ENCODE data around the gene PADI2.

Gene PADI2

DNA sequence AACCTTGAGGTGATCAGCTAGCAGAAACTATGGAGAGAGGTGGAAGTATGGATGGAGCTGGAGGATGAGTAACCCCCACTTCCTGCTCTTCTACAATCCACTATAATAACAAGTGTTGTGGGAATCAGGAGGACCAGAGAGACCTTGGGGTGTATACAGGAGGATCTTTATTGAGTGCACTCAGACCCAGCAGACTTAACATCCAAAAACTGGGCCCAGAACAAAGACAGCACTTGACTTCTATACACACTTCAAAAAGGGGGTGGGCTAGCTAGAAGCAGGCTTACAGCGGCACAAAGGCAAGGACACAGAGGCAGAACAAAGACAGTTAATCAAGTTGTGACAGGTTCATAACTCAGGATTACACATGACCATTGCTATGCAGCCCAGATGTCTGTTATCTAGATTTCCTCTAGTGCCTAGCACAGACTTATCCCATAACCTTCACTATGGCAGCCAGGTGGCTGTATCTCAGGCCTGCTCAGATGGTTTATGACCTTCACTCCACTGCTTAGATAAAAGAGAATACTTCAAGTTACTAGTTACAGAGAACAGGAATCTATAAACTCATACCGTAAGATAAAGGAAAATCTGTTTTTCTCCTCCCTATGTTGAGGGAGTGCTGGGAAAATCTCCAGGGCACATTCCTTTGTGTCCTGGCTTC, 36.1 kb upstream of the PADI2 start:
- H3K36me3 ChIP-seq (ENCODE audit: insufficient read depth, low read length) = no peaks in the 10 kb centered on the region
- no peaks in the 10 kb centered on the region for H3K4me1 ChIP-seq (ENCODE audit: insufficient read depth, low read length)
- H3K9me3 ChIP-seq (ENCODE audit: control insufficient read depth, insufficient read depth, low read length) = peaks cover 16% of the 10 kb centered on the region
- no peak overlapping the region for H3K9ac ChIP-seq (ENCODE audit: low read depth, low read length)

DNA sequence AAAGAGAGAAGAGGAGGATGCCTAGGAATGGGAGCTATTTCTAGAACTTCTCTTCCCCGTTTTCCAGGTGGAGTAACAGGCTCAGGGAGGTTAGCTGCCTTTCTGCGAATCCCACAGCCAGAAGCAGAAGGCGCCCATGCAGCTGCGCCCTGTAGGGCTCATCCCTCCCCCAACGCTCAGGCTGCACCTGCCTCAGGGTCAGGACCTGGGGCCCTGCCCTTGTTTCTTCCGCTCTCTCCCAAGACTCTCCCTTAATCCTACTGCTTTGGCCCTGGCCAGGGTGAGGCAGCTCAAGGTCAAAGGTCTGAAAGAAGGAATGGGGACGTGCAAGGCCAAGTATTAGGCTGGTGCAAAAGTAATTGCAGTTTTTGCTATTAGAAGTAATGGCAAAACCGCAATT, 30.5 kb upstream of the PADI2 start:
- Histone ChIP-seq H3K9me3 (ENCODE audit: control insufficient read depth, insufficient read depth, low read length) (peaks cover 9% of the 10 kb centered on the region; the same call in 1 of the 2 replicates), H3K9ac (ENCODE audit: low read depth, low read length) (no peak overlapping the region), H3K36me3 (ENCODE audit: insufficient read depth, low read length) (no peaks in the 10 kb centered on the region), H3K4me1 (ENCODE audit: insufficient read depth, low read length) (no peaks in the 10 kb centered on the region)

DNA sequence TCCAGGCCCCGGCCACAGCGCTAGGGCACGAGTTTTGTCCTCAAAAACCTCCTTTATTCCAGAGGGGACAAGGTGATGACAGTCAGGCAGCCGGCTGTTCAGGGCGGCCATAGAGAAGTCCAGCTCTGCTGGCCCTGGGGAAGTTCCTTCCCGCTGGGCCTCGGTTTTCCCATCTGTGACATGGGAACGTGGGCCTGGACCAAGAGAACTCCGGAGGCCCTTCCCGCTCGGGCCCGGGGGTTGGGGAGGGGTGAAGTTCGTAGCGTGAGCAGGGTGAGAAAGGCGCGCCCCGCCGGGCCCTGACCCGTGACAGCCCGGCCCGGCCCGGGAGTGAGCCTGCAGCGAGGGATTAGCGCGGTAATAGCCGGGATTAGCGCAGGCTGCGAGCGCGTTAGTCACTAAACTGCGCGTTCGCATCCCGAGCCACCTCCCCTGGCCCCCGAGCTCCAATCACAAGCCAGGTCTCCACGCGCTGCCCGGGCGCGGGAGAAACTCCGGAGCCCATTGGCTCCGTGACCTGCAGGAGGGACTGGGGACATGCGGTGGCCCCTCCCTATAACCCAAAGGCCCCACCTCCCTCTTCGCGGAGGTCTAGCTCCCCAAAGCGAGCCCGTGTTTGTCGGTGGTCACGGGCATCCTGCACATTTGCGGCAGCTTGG, 29.8 kb upstream of the PADI2 start:
- Histone ChIP-seq H3K9ac (ENCODE audit: low read depth, low read length) (no peak overlapping the region), H3K9me3 (ENCODE audit: control insufficient read depth, insufficient read depth, low read length) (peaks cover 6% of the 10 kb centered on the region; the same call in 1 of the 2 replicates), H3K4me1 (ENCODE audit: insufficient read depth, low read length) (no peaks in the 10 kb centered on the region), H3K36me3 (ENCODE audit: insufficient read depth, low read length) (no peaks in the 10 kb centered on the region)

DNA sequence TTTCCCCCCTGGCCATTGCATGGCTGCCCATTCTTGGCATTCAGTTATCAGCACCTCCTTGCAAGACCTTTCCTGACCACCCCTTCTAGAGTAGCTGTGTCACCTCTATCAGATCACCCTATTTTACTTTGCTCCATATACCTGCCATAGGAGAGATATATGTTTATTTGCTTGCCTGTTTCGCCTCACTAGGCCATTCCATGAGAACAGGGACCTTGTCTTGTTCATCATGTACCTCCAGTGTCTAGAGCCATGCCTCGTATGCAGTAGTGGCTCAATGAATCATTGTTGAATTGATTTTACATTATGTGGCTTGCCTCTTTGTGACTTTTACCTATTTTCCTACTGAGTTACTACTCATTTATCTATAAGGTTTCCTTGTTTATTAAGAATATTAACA, 26.4 kb upstream of the PADI2 start:
- no peaks in the 10 kb centered on the region for H3K4me1 ChIP-seq (ENCODE audit: insufficient read depth, low read length)
- no peaks in the 10 kb centered on the region for H3K9me3 ChIP-seq (ENCODE audit: control insufficient read depth, insufficient read depth, low read length)
- H3K36me3 ChIP-seq (ENCODE audit: insufficient read depth, low read length) = no peaks in the 10 kb centered on the region
- no peak overlapping the region for H3K9ac ChIP-seq (ENCODE audit: low read depth, low read length)

DNA sequence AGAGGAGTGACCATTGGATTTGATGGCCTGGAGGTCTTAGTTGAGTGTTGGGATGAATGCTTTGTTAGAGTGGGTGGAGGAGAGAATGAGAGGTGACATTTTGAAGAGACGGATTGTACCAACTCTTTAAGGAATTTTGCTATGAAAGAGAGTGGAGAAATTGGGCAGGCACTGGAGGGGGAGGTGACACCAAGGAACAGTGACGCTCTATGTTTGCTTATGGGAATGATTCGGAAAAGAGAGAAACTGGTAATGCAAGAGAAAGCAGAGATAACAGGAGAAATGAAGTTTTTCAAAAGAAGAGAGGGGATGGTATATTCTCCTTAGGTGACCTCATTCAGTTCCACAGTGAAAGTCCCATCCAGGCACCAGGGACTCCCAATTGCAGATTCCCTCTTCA, 24.5 kb upstream of the PADI2 start:
- Histone ChIP-seq H3K9ac (ENCODE audit: low read depth, low read length) (no peak overlapping the region), H3K9me3 (ENCODE audit: control insufficient read depth, insufficient read depth, low read length) (no peaks in the 10 kb centered on the region), H3K4me1 (ENCODE audit: insufficient read depth, low read length) (no peaks in the 10 kb centered on the region), H3K36me3 (ENCODE audit: insufficient read depth, low read length) (no peaks in the 10 kb centered on the region)

DNA sequence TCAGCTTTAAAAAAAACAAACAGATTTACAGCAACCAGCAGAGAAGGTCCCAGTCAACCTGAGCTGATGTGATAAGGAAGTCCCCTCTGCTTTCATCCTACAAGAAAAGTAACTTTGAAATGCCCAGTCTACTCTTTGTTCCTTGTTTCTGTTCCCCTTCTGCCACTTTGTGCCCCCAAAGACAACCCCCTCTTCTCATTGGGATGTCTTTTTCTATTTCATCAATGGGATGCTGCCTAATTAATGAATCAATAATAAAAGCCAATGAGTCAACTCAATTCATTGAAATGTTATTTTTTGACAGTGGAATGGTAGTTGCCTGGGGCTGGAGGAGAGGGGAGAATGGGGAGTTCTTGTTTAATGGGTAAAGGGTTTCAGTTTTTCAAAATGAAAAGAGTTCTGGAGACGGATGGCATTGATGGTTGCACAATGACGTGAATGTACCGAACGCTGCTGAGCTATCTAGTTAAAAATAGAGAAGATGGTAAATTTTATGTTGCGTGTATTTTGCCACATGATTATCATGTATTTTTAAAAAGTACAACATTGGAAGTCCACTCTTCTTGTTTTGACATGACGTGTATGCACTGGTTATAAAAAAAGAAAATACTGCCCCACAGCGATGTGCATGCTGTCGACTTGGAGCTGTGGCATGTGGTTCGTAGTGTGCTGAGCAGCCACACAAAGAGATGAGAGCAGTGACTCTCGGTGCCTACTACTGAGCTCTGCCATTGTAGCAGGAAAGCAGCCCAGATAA, 22.4 kb upstream of the PADI2 start:
- Histone ChIP-seq H3K4me1 (ENCODE audit: insufficient read depth, low read length) (no peaks in the 10 kb centered on the region), H3K9ac (ENCODE audit: low read depth, low read length) (no peak overlapping the region), H3K36me3 (ENCODE audit: insufficient read depth, low read length) (no peaks in the 10 kb centered on the region), H3K9me3 (ENCODE audit: control insufficient read depth, insufficient read depth, low read length) (no peaks in the 10 kb centered on the region)

DNA sequence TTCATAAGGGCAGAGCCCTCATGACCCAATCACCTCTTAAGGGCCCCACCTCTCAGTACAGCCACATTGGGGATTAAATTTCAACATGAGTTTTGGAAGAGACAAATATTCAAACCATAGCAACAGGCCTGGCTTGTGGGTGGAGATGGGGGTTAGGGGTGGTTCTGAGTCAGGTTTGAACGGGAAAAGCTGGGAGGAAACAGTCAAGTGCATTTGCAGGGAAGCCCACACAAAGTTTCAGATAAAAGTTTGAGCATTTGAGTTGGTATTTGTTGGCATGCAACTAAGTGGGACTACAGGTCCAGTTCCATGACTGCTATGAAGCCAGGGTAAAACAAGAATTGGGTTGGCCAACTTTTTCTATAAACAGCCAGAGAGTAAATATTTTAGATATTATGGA, 21.0 kb upstream of the PADI2 start:
- no peaks in the 10 kb centered on the region for H3K36me3 ChIP-seq (ENCODE audit: insufficient read depth, low read length)
- H3K9ac ChIP-seq (ENCODE audit: low read depth, low read length) = no peak overlapping the region
- H3K4me1 ChIP-seq (ENCODE audit: insufficient read depth, low read length) = no peaks in the 10 kb centered on the region
- H3K9me3 ChIP-seq (ENCODE audit: control insufficient read depth, insufficient read depth, low read length) = peaks cover 2% of the 10 kb centered on the region; the same call in 1 of the 2 replicates

DNA sequence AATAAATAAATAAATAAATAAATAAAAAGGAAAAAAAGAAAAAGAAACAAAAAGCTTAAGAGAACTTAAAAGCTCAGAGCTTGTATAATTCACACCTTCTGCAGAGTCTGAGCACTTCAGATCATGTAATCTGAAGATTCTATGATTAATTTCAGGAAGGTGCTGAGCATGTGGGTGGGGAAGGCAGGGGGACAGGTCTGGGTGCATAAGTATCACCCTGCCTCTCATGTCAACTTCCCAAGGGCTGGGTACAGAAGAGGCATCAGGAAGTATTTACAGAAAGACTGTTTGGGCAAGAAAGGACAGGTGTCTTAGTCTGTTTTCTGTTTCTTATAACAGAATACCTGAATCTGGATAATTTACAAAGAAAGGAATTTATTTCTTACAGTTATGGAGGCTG, 20.4 kb upstream of the PADI2 start:
- no peaks in the 10 kb centered on the region for H3K4me1 ChIP-seq (ENCODE audit: insufficient read depth, low read length)
- no peak overlapping the region for H3K9ac ChIP-seq (ENCODE audit: low read depth, low read length)

DNA sequence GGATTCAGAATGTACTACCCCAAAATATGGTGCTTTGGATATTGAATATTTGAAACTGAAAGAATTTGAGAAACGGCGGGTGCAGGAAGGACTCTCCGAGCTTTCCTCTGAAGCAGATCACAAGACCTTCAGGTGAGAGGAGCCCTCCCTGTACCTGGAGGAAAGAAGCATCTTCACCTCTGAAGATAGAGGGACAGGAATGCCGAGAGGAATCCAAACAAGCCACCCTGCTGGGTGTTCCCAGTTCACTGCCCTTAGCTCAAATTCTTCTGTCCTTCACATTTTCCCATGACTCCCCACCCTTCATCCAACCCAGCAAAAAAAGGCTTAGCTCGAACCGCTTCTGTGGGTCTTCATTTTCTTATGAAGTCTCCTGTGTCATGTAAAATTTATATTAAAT, 18.2 kb upstream of the PADI2 start:
- Histone ChIP-seq H3K36me3 (ENCODE audit: insufficient read depth, low read length) (no peaks in the 10 kb centered on the region), H3K9me3 (ENCODE audit: control insufficient read depth, insufficient read depth, low read length) (peaks cover 4% of the 10 kb centered on the region; the same call in 1 of the 2 replicates), H3K9ac (ENCODE audit: low read depth, low read length) (no peak overlapping the region), H3K4me1 (ENCODE audit: insufficient read depth, low read length) (no peaks in the 10 kb centered on the region)

More for the DNA sequence above, 20.4 kb upstream of the PADI2 start:
- peaks cover 4% of the 10 kb centered on the region; the same call in 1 of the 2 replicates for H3K9me3 ChIP-seq (ENCODE audit: control insufficient read depth, insufficient read depth, low read length)
- no peaks in the 10 kb centered on the region for H3K36me3 ChIP-seq (ENCODE audit: insufficient read depth, low read length)

DNA sequence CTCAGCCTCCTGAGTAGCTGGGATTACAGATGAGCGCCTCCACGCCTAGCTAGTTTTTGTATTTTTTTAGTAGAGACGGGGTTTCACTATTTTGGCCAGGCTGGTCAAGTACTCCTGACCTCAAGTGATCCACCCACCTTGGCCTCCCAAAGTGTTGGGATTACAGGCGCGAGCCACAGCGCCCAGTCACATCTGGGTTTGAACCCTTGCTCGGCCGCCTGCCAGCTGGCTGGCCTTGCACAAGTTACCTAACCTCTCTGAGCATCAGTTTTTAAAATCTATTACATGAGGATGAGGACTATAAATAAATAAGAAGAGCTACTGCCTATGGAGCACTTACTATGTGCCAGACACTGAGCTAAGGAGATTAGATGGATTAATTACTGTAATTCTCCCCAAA, 17.7 kb upstream of the PADI2 start:
- Histone ChIP-seq H3K9me3 (ENCODE audit: control insufficient read depth, insufficient read depth, low read length) (peaks cover 4% of the 10 kb centered on the region; the same call in 1 of the 2 replicates), H3K4me1 (ENCODE audit: insufficient read depth, low read length) (no peaks in the 10 kb centered on the region), H3K36me3 (ENCODE audit: insufficient read depth, low read length) (no peaks in the 10 kb centered on the region), H3K9ac (ENCODE audit: low read depth, low read length) (no peak overlapping the region)

DNA sequence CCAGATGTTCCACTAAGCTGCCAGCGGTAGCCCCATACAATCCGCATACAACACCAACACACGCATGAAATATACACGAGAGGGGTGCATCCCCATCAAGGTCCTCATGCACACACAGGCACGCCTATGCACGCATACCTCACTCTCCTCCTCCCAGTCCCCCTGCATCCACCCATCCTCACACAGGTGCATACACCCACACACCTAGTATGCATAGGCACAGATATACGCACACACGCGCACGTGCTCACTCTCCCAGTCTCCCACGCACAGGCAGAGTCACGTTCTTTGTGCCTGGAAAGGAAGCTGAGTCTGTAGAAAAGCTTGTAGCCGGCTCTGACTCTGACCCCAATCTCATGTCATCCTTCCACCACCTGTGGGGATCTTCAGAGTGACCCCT, 16.9 kb upstream of the PADI2 start:
- Histone ChIP-seq H3K9ac (ENCODE audit: low read depth, low read length) (no peak overlapping the region), H3K9me3 (ENCODE audit: control insufficient read depth, insufficient read depth, low read length) (peaks cover 4% of the 10 kb centered on the region; the same call in 1 of the 2 replicates), H3K4me1 (ENCODE audit: insufficient read depth, low read length) (peaks cover under 1% of the 10 kb centered on the region), H3K36me3 (ENCODE audit: insufficient read depth, low read length) (no peaks in the 10 kb centered on the region)

DNA sequence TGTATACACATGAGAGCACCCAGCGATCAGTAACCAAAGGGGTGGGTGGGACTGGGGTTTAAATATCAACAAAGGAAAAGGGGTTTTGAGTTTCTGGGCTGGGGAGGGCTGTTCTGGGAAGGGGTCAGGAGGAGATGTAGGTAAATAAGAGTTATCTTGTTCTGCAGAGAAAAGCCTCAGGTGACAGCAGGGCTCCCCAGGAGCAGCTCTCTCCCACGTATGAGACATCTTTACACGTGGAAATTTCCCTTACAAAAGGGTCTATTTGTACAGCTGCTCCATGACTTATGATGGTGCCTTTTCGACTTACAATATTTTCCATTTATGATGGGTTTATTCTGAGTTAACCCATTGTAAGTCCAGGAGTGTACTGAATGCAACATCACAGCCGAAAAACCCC, 16.3 kb upstream of the PADI2 start:
- Histone ChIP-seq H3K9ac (ENCODE audit: low read depth, low read length) (no peak overlapping the region), H3K36me3 (ENCODE audit: insufficient read depth, low read length) (no peaks in the 10 kb centered on the region), H3K9me3 (ENCODE audit: control insufficient read depth, insufficient read depth, low read length) (peaks cover 4% of the 10 kb centered on the region; the same call in 1 of the 2 replicates), H3K4me1 (ENCODE audit: insufficient read depth, low read length) (peaks cover 5% of the 10 kb centered on the region)

DNA sequence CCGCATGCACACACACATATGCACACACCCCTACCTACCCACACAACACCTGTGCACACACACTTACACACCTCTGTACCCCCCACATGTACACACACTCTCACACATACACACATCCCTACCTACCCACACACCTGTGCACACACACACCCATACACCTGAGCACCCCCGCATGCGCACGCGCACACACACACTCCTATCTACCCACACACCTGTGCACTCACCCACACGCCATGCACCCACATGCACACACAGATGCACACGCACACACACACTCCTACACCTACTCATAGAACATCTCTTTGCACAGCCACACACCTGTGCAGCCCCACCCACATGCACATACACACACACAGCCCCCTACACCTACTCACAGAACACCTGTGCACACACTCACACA, 15.5 kb upstream of the PADI2 start:
- Histone ChIP-seq H3K9me3 (ENCODE audit: control insufficient read depth, insufficient read depth, low read length) (peaks cover 4% of the 10 kb centered on the region; the same call in 1 of the 2 replicates), H3K4me1 (ENCODE audit: insufficient read depth, low read length) (peaks cover 13% of the 10 kb centered on the region), H3K9ac (ENCODE audit: low read depth, low read length) (no peak overlapping the region), H3K36me3 (ENCODE audit: insufficient read depth, low read length) (no peaks in the 10 kb centered on the region)

DNA sequence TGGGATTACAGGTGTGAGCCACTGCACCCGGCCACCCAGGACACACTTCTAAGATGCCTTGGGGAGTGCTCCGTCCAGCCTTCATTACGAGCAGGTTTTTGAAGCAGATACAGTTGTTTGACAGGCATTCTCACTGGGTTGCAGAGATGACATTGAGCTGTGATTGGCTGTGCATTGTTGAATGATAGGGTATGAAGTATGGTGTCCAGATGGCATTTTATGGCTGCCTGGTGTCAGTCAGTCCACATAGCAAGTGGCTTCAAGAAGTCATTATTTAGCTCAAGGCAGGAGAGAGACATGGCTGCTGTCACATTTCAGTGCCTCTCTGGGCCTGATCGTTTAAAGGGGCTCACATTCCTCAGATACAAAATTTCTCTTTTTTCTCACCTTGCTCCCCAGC, 14.8 kb upstream of the PADI2 start:
- peaks cover 18% of the 10 kb centered on the region for H3K4me1 ChIP-seq (ENCODE audit: insufficient read depth, low read length)
- peaks cover 4% of the 10 kb centered on the region; the same call in 1 of the 2 replicates for H3K9me3 ChIP-seq (ENCODE audit: control insufficient read depth, insufficient read depth, low read length)
- H3K9ac ChIP-seq (ENCODE audit: low read depth, low read length) = no peak overlapping the region
- H3K36me3 ChIP-seq (ENCODE audit: insufficient read depth, low read length) = no peaks in the 10 kb centered on the region

All from ES-I3 (cell line).